TTC549 (cell line): ENCODE results near the gene F8.
"Not testable (repeated sequence)": the region's sequence is repeated elsewhere in the genome, so short reads cannot be mapped to it uniquely, and the experiment has no call there.

Source experiments
- FAIRE-seq: peaks from 2 replicates; lab custom pipeline; 2012; peaks lifted over from hg19 to GRCh38; lab: Jason Lieb, UNC

F8 gene

DNA sequence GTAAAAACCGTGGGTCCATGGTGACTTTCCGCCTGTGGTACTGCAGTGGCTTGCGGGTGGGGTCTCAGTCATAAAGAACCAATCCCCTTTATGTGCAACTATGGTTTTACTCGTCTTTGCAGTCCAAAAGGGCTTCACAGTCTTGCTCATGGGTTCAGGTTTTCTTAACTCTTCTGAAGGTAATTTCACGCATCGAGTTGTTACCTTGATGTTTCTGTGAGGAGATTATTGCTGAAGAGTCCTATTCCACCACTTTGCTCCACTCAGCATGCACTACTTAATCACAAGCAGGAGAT, 41.5 kb downstream of the F8 start:
- FAIRE-seq, result no peak

GRCh38 chrX:154980330-154981115, 42.0 kb downstream of the F8 start:
- FAIRE-seq, result no peak

DNA sequence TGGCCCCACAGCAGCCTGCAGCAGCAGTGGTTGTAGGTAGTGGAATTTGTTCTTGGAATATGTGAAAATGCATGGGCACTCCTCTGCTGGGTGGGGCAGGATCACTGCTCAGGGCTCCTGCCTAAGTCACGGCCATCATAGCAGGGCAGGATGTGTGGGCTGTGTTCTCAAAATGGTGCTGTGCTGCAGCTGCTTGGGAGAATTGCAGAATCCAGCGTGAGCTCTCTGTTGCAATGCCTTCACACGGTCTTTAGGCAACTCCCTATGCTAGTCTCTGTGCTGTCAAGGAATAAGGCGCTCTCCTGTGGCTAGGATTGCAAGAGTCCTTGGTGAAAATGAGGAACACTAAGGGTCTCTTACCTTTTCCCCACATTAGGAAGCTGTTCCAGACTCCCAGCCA, 42.9 kb downstream of the F8 start:
- no peak for FAIRE-seq

GRCh38 chrX:154968353-154968752, 54.2 kb downstream of the F8 start:
- no peak for FAIRE-seq

GRCh38 chrX:154967603-154968002, 54.9 kb downstream of the F8 start:
- no peak for FAIRE-seq

GRCh38 chrX:154961947-154962346, 60.6 kb downstream of the F8 start:
- FAIRE-seq, result no peak

DNA sequence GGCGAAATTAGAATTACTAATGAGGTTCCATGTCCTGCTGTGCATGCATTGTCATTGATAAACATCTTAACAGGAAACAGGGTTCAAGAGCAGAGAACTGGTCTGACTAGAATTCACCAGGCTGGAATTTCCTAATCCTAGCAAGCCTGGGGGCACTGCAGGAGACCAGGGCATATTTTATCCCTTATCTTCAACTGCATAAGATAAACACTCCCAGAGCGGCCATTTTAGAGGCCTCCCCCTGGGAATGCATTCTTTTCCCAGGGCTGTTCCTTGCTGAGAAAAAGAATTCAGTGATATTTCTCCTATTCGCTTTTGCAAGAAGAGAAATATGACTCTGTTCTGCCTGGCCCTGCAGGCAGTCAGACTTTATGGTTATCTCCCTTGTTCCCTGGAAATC, 66.7 kb downstream of the F8 start:
- not testable (repeated sequence) for FAIRE-seq

DNA sequence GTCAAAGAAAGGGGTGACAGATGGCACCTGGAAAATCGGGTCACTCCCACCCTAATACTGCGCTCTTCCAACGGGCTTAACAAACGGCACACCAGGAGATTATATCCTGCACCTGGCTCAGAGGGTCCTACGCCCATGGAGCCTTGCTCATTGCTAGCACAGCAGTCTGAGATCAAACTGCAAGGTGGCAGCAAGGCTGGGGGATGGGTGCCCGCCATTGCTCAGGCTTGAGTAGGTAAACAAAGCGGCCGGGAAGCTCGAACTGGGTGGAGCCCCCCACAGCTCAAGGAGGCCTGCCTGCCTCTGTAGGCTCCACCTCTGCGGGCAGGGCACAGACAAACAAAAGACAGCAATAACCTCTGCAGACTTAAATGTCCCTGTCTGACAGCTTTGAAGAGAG, 83.3 kb downstream of the F8 start:
- not testable (repeated sequence) for FAIRE-seq

- not testable (repeated sequence) for FAIRE-seq
These were observed 97.8 kb downstream of the F8 start for GRCh38 chrX:154924771-154925170.

DNA sequence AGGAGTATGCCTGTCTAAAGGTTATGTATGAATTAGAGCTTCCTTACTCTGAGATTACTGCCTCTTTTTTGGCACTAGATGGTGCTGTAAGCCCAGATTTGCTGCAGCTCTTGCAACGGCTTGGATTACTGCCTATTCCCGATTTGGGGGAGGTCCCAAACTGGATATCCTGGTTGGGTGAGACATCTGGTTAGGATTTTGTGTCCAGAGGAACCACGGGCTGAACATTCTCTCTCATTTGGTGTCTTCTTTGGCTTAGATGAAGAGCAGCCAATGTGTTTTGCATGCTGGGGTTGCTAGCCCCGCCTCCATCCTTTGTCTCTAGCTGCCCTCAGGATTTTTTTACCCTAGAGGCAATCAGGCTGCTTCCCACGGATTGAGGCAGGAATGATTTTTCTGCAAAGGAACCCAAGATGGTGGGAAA, 104.5 kb downstream of the F8 start:
- peak; percentile 45 for FAIRE-seq

GRCh38 chrX:154914052-154914451, 108.5 kb downstream of the F8 start:
- no peak for FAIRE-seq

DNA sequence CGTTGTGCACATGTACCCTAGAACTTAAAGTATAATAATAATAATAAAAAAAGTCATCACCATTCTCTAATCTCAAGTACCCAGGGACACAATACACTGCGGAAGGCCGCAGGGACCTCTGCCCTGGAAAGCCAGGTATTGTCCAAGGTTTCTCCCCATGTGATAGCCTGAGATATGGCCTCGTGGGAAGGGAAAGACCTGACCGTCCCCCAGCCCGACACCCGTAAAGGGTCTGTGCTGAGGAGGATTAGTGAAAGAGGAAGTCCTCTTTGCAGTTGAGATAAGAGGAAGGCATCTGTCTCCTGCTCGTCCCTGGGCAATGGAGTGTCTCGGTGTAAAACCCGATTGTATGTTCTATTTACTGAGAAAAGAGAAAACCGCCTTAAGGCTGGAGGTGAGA, 112.0 kb downstream of the F8 start:
- not testable (repeated sequence) for FAIRE-seq

- not testable (repeated sequence) for FAIRE-seq
These were observed 112.5 kb downstream of the F8 start for GRCh38 chrX:154910048-154910447.

DNA sequence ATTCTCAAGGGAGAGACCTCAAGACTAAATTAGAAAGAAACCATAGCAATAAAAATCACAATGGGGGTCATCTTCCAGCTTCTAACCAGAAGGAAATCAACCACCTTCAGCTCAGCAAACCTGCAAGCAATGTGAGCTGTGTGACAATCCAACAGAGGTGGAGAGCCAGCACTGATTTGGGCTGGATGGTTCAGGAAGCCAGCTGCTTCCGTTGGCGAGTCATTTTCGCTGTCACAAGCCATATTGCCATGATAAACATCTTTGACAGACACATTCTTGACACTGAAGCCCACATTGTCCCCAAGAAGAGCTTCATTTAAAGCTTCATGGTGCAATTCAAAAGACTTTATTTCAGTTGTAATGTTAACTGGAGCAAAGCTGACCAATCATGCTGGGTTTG, 113.7 kb downstream of the F8 start:
- no peak for FAIRE-seq

DNA sequence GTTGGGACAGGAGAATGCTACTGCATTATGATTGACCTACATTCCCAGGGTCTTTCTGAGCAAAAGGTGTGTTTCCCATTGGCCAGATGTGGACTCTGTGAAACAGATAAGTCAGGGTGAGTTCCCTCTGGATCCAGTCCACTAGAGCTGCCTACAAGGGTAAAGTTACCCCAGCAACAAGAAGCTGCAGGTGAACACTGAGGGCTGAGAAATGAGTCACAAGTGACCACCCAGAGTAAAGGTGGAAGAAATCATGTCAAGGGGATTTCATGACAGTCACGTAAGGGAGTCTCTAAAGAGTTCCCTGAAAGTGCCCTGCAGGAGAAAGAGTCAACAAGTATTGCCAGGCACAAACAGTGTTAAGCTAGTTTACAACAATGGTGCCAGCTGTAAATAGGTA, 120.1 kb downstream of the F8 start:
- FAIRE-seq, result no peak

GRCh38 chrX:154900323-154900722, 122.2 kb downstream of the F8 start:
- FAIRE-seq, result no peak

GRCh38 chrX:154892296-154892695, 130.2 kb downstream of the F8 start:
- no peak for FAIRE-seq

DNA sequence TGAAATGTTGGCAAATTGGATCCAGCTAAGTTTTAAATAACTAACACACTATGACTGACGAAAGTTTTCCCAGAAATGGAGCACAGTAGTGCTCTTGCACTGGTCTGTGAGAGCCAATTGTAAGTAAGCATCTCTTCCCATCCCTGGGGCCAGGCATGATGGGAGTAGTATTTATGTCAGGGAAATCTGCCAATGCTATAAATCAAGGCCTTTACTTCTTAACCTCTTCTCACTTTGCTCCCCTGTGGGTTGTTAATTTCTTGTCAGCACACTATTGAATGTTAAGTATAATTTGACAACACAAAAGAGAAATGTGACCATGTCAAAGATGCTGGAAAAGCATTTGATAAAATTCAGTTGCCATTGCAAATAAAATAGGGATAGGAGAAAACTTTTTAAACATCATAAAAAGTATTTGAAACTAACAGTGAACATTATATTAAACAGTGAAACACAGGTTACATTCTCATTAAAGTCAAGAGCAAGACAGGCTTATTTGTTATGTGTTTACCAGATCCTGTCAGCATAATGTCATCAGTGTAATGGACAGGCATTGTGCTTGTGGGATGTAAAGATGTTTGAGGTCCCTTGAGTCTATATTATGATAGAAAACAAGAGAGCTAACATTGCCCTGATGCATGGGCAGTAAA, 131.4 kb downstream of the F8 start:
- no peak for FAIRE-seq

DNA sequence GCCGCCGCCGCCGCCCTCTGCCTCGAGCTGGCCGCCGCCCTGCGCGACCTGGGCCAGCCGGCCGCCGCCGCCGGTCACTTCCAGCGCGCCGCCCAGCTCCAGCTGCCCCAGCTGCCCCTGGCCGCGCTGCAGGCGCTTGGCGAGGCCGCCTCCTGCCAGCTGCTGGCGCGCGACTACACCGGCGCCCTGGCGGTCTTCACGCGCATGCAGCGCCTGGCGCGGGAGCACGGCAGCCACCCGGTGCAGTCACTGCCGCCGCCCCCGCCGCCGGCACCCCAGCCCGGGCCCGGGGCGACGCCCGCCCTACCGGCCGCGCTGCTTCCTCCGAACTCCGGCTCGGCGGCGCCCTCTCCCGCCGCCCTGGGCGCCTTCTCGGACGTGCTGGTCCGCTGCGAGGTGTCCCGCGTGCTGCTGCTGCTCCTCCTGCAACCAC, 135.7 kb downstream of the F8 start:
- FAIRE-seq, result not testable (repeated sequence)

DNA sequence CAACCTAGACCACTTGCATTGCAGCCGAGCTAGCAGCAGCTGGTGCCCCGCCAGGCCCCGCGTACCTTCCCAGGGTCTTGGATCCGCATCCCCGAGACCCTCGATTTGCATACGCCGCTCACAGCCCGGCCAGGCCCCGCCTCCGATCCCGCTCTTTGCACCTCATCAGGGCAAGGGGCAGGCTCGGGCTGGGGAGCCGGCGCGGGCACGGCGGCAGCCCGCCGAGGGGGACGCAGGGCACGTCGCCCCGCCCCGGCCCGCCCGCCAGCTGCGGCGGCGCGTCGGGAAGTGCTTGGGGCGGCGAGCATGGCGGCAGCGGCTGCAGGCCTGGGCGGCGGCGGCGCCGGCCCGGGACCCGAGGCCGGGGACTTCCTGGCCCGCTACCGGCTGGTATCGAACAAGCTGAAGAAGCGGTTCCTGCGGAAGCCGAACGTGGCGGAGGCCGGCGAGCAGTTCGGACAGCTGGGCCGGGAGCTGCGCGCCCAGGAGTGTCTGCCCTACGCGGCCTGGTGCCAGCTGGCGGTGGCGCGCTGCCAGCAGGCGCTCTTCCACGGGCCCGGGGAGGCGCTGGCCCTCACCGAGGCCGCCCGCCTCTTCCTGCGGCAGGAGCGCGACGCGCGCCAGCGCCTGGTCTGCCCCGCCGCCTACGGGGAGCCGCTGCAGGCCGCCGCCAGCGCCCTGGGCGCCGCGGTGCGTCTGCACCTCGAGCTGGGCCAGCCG, 136.3 kb downstream of the F8 start, which contains the start of gene F8A1:
Gene F8A1, plus strand, starts transcription at position 287 of the 720 bp plus-strand sequence. Its CDS starts 20 bp downstream, at position 307.
- not testable (repeated sequence) for FAIRE-seq

DNA sequence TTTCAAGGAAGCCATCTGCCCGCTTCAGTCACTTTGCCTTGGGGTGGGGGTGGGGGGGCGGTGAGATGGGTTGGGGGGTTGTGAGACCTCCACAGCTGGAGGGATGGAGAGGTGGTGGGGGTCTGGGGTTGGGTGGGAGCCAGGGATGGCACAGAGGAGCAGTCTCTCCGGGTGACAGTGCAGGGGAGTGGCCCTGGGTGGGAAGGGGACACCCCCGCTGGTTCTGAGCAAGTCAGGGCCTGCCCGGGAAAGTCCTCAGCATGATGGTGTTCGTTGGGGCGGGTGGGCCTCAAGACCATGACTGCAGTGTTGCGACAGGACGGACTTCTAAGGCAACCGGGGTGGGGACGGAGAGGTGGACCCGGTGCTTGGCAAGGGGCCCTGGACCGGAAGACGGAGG, 137.0 kb downstream of the F8 start:
- FAIRE-seq, result not testable (repeated sequence)

DNA sequence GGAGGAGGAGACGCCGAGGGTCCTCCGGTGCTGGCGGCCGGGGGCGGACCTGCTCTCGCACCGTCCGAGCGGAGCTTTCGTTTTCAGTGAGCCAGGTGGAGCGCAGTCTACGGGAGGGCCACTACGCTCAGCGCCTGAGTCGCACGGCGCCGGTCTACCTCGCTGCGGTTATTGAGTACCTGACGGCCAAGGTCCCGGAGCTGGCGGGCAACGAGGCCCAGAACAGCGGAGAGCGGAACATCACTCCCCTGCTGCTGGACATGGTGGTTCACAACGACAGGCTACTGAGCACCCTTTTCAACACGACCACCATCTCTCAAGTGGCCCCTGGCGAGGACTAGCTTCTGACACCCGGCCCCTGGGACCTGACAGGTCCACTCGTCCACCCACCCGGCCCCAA, 137.5 kb downstream of the F8 start:
- not testable (repeated sequence) for FAIRE-seq

DNA sequence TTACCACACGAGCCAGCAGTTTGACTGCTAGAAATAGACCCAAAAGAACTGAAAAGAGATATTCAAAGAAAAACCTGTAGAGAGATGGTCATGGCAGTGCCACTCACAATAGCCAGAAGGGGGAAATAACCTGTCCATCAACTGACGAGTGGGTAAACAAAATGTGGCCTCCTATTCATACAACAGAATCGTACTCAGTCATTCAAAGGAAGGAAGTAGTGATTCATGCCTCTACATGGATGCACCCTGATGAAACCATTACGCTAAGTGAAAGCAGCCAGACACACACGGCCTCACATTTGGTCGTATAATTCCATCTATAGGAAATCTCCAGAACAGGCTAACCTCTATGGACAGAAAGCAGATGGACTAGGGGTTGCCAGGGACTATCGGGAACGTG, 138.5 kb downstream of the F8 start:
- not testable (repeated sequence) for FAIRE-seq
